ENCODE results near the gene LYPD8.

GRCh38 chr1:248787430-248787829 lies 31.9 kb upstream of the LYPD8 start:
- TF ChIP-seq, protein P1, sequence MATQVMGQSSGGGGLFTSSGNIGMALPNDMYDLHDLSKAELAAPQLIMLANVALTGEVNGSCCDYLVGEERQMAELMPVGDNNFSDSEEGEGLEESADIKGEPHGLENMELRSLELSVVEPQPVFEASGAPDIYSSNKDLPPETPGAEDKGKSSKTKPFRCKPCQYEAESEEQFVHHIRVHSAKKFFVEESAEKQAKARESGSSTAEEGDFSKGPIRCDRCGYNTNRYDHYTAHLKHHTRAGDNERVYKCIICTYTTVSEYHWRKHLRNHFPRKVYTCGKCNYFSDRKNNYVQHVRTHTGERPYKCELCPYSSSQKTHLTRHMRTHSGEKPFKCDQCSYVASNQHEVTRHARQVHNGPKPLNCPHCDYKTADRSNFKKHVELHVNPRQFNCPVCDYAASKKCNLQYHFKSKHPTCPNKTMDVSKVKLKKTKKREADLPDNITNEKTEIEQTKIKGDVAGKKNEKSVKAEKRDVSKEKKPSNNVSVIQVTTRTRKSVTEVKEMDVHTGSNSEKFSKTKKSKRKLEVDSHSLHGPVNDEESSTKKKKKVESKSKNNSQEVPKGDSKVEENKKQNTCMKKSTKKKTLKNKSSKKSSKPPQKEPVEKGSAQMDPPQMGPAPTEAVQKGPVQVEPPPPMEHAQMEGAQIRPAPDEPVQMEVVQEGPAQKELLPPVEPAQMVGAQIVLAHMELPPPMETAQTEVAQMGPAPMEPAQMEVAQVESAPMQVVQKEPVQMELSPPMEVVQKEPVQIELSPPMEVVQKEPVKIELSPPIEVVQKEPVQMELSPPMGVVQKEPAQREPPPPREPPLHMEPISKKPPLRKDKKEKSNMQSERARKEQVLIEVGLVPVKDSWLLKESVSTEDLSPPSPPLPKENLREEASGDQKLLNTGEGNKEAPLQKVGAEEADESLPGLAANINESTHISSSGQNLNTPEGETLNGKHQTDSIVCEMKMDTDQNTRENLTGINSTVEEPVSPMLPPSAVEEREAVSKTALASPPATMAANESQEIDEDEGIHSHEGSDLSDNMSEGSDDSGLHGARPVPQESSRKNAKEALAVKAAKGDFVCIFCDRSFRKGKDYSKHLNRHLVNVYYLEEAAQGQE (tag by site-specific recombination; IDR thresholded peaks at IDR 0.05), result no peak
- TF ChIP-seq, protein P2, sequence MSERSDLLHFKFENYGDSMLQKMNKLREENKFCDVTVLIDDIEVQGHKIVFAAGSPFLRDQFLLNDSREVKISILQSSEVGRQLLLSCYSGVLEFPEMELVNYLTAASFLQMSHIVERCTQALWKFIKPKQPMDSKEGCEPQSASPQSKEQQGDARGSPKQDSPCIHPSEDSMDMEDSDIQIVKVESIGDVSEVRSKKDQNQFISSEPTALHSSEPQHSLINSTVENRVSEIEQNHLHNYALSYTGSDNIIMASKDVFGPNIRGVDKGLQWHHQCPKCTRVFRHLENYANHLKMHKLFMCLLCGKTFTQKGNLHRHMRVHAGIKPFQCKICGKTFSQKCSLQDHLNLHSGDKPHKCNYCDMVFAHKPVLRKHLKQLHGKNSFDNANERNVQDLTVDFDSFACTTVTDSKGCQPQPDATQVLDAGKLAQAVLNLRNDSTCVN (tag by site-specific recombination; optimal IDR thresholded peaks at IDR 0.05), result no peak
- TF ChIP-seq ZNF596 (tag by site-specific recombination; IDR thresholded peaks at IDR 0.05) (no peak), ZNF544 (tag by site-specific recombination; IDR thresholded peaks at IDR 0.05) (no peak), ZNF626 (tag by site-specific recombination; IDR thresholded peaks at IDR 0.05) (no peak), ZNF138 (tag by site-specific recombination; IDR thresholded peaks at IDR 0.05; ENCODE audit: borderline replicate concordance) (no peak), ZNF501 (tag by site-specific recombination; IDR thresholded peaks at IDR 0.05) (no peak), ZNF169 (tag by site-specific recombination; IDR thresholded peaks at IDR 0.05) (no peak)
- TF ChIP-seq, protein P3, sequence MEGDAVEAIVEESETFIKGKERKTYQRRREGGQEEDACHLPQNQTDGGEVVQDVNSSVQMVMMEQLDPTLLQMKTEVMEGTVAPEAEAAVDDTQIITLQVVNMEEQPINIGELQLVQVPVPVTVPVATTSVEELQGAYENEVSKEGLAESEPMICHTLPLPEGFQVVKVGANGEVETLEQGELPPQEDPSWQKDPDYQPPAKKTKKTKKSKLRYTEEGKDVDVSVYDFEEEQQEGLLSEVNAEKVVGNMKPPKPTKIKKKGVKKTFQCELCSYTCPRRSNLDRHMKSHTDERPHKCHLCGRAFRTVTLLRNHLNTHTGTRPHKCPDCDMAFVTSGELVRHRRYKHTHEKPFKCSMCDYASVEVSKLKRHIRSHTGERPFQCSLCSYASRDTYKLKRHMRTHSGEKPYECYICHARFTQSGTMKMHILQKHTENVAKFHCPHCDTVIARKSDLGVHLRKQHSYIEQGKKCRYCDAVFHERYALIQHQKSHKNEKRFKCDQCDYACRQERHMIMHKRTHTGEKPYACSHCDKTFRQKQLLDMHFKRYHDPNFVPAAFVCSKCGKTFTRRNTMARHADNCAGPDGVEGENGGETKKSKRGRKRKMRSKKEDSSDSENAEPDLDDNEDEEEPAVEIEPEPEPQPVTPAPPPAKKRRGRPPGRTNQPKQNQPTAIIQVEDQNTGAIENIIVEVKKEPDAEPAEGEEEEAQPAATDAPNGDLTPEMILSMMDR (tag by site-specific recombination; IDR thresholded peaks at IDR 0.05), result no peak
- TF ChIP-seq, protein P4, sequence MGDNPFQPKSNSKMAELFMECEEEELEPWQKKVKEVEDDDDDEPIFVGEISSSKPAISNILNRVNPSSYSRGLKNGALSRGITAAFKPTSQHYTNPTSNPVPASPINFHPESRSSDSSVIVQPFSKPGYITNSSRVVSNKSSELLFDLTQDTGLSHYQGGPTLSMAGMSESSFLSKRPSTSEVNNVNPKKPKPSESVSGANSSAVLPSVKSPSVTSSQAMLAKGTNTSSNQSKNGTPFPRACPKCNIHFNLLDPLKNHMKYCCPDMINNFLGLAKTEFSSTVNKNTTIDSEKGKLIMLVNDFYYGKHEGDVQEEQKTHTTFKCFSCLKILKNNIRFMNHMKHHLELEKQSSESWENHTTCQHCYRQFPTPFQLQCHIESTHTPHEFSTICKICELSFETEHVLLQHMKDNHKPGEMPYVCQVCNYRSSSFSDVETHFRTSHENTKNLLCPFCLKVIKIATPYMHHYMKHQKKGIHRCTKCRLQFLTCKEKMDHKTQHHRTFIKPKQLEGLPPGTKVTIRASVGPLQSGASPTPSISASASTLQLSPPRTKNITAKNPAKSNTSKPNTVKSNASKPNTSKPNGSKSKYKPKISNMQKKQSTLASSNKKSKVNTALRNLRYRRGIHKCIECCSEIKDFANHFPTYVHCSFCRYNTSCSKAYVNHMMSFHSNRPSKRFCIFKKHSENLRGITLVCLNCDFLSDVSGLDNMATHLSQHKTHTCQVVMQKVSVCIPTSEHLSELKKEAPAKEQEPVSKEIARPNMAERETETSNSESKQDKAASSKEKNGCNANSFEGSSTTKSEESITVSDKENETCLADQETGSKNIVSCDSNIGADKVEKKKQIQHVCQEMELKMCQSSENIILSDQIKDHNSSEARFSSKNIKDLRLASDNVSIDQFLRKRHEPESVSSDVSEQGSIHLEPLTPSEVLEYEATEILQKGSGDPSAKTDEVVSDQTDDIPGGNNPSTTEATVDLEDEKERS (tag by site-specific recombination; IDR thresholded peaks at IDR 0.05), result no peak
